GM23338 (cell line): Measurements from ENCODE around the gene SYNRG. TPM values are rescaled to one million over a fixed set of nuclear protein-coding genes. Genes with fewer than 3 reads are reported as not detected.

Experiments
- ATAC-seq: fragments of 200-7000 bp; cut with Tn5 transposase; 3 replicates; pipeline ENCODE4 v1.9.1; 2020
- DNase-seq: peaks from one replicate; pipeline ENCODE4 v3.0.0-alpha.2; 2015; ENCODE audit warnings: low spot score
- H2AFZ ChIP-seq: fragments of 200-600 bp; sonication (generic); 2 replicates; pipeline ENCODE4 v1.8.0; 2016; ENCODE audit warnings: antibody characterized with exemption, mild to moderate bottlenecking, moderate library complexity
- H3F3A ChIP-seq: fragments of 200-600 bp; sonication (generic); replicated peaks from 2 replicates; pipeline ENCODE4 v1.8.0; 2017; ENCODE audit warnings: antibody characterized with exemption, mixed run types, low read depth
- H3K27ac ChIP-seq: fragments of 200-600 bp; sonication (generic); 2 replicates; pipeline ENCODE4 v1.6.1; 2016; ENCODE audit warnings: low read depth
- H3K27me3 ChIP-seq: fragments of 200-600 bp; sonication (generic); 2 replicates; pipeline ENCODE4 v1.8.0; 2016; ENCODE audit warnings: mild to moderate bottlenecking, mixed run types, moderate library complexity; ENCODE audit not compliant: insufficient read depth
- H3K36me3 ChIP-seq: fragments of 200-600 bp; sonication (generic); 2 replicates; pipeline ENCODE4 v1.8.0; 2016; ENCODE audit warnings: mild to moderate bottlenecking; ENCODE audit not compliant: insufficient read depth
- H3K4me1 ChIP-seq: fragments of 200-600 bp; sonication (generic); 2 replicates; pipeline ENCODE4 v1.8.0; 2016; ENCODE audit warnings: mild to moderate bottlenecking, moderate library complexity; ENCODE audit not compliant: insufficient read depth
- H3K4me2 ChIP-seq: fragments of 200-600 bp; sonication (generic); 2 replicates; pipeline ENCODE4 v1.7.1; 2017; ENCODE audit warnings: mixed run types
- H3K4me3 ChIP-seq: fragments of 200-600 bp; sonication (generic); 2 replicates; pipeline ENCODE4 v1.6.1; 2016; ENCODE audit warnings: mixed run types
- H3K79me2 ChIP-seq: fragments of 200-600 bp; sonication (generic); replicated peaks from 2 replicates; pipeline ENCODE4 v1.8.0; 2017; ENCODE audit warnings: mild to moderate bottlenecking; ENCODE audit not compliant: insufficient read depth
- H3K9me2 ChIP-seq: fragments of 200-600 bp; sonication (generic); 2 replicates; pipeline ENCODE4 v1.8.0; 2017; ENCODE audit not compliant: insufficient read depth
- H4K20me1 ChIP-seq: fragments of 200-600 bp; sonication (generic); replicated peaks from 2 replicates; pipeline ENCODE4 v1.8.0; 2017; ENCODE audit warnings: mild to moderate bottlenecking; ENCODE audit not compliant: insufficient read depth
- H3K27ac Mint-ChIP-seq: 2 replicates; pipeline ENCODE4 v1.8.0; 2020; ENCODE audit warnings: inconsistent platforms, mild to moderate bottlenecking, moderate library complexity, mixed read lengths
- H3K27me3 Mint-ChIP-seq: 3 replicates; pipeline ENCODE4 v1.8.0; 2022; ENCODE audit warnings: low read depth, mild to moderate bottlenecking, moderate library complexity, mixed read lengths, inconsistent platforms; ENCODE audit not compliant: insufficient read depth, poor library complexity
- H3K36me3 Mint-ChIP-seq: 3 replicates; pipeline ENCODE4 v1.8.0; 2021; ENCODE audit warnings: low read depth, mild to moderate bottlenecking, inconsistent platforms, moderate library complexity, mixed read lengths
- H3K4me1 Mint-ChIP-seq: 3 replicates; pipeline ENCODE4 v1.8.0; 2020; ENCODE audit warnings: mild to moderate bottlenecking, inconsistent platforms, mixed read lengths
- H3K4me3 Mint-ChIP-seq: 3 replicates; pipeline ENCODE4 v1.8.0; 2021; ENCODE audit warnings: moderate library complexity, mild to moderate bottlenecking, inconsistent platforms, mixed read lengths
- H3K9me3 Mint-ChIP-seq: 3 replicates; pipeline ENCODE4 v1.8.0; 2020; ENCODE audit warnings: moderate library complexity, mild to moderate bottlenecking, inconsistent platforms, mixed read lengths
- CREB1 ChIP-seq: fragments of 250-450 bp; sonication (Bioruptor Pico); IDR thresholded peaks from 2 replicates; pipeline ENCODE4 v1.5.0; 2020; ENCODE audit warnings: low read depth, mild to moderate bottlenecking, moderate library complexity
- EZH2 ChIP-seq: fragments of 200-600 bp; sonication (generic); IDR thresholded peaks from one replicate; pipeline ENCODE4 v1.8.0; 2017; ENCODE audit warnings: antibody characterized with exemption, mild to moderate bottlenecking, low read depth; ENCODE audit not compliant: unreplicated experiment
- EZH2phosphoT487 ChIP-seq: fragments of 200-600 bp; sonication (generic); IDR thresholded peaks from one replicate; pipeline ENCODE4 v1.8.1; 2018; ENCODE audit warnings: antibody characterized with exemption; ENCODE audit not compliant: unreplicated experiment
- JUNB ChIP-seq: IDR thresholded peaks from one replicate; pipeline ENCODE4 v1.6.1; 2016; ENCODE audit warnings: antibody characterized with exemption; ENCODE audit not compliant: unreplicated experiment
- POLR2AphosphoS5 ChIP-seq: IDR thresholded peaks from 2 replicates; pipeline ENCODE4 v1.6.1; 2016; ENCODE audit warnings: antibody characterized with exemption, low read depth
- REST ChIP-seq: IDR thresholded peaks from one replicate; pipeline ENCODE4 v1.6.1; 2018; ENCODE audit warnings: antibody characterized with exemption; ENCODE audit not compliant: unreplicated experiment
- STAT1 ChIP-seq: IDR thresholded peaks from one replicate; pipeline ENCODE4 v1.6.1; 2016; ENCODE audit warnings: antibody characterized with exemption; ENCODE audit not compliant: unreplicated experiment
- ZNF331 ChIP-seq: fragments of 250-450 bp; sonication (Bioruptor Pico); IDR thresholded peaks from 2 replicates; pipeline ENCODE4 v1.5.0; 2020; ENCODE audit warnings: low read depth, mild to moderate bottlenecking, moderate library complexity
- ZNF462 ChIP-seq: fragments of 250-450 bp; sonication (Bioruptor Pico); IDR thresholded peaks from 2 replicates; pipeline ENCODE4 v1.5.0; 2020; ENCODE audit warnings: mild to moderate bottlenecking, moderate library complexity
- polyA plus RNA-seq: library from polyadenylated mRNA; unstranded; fragments of >200 nt; fragmentation: Nextera tagmentation; extraction: Ambion mirVana; gene quantifications from 2 replicates; pipeline ENCODE4 v1.2.1, GENCODE V29; 2016
- total RNA-seq: library from RNA; depleted of rRNA; stranded (reverse); fragments of >200 nt; shearing (Covaris generic); gene quantifications from 2 replicates; pipeline ENCODE4 v1.2.3, GENCODE V29; 2014
- TF ChIP-seq, protein P1 (sequence below), 2 experiments: fragments of 200-600 bp in 1 of 2; sonication (generic) in 1 of 2; conservative IDR thresholded peaks; 2 replicates each; pipeline versions ENCODE4 v1.5.1 to v1.6.1; 2016 to 2017; ENCODE audit warnings: antibody characterized with exemption in 2 of 2, low read depth in 2 of 2, mild to moderate bottlenecking in 2 of 2, moderate library complexity in 1 of 2
- TF ChIP-seq, protein P2 (sequence below): IDR thresholded peaks from 2 replicates; pipeline ENCODE4 v1.6.1; 2016; ENCODE audit warnings: antibody characterized with exemption

The SYNRG gene
- total and polyA plus RNA-seq, 2 experiments from 2014 or later: 18.6 to 22.6 TPM

- peak overlapping the region; percentile 84 for H3K4me2 ChIP-seq
- ATAC-seq (no peak), DNase-seq (no peak)
- peak overlapping the region; percentile 95 for H3K4me3 Mint-ChIP-seq
- no peaks in the 10 kb centered on the region for H3K9me3 Mint-ChIP-seq
- H3K4me3 ChIP-seq: peak overlapping the region; percentile 85
- peaks cover 3% of the 10 kb centered on the region; the same call in 1 of the 3 replicates for H3K36me3 Mint-ChIP-seq
- peaks cover 12% of the 10 kb centered on the region; the same call in 1 of the 2 replicates for H3F3A ChIP-seq
- no peaks in the 10 kb centered on the region for H3K9me2 ChIP-seq
- no peaks in the 10 kb centered on the region for H4K20me1 ChIP-seq
- H3K27me3 Mint-ChIP-seq: no peaks in the 10 kb centered on the region
- H2AFZ ChIP-seq: no peak overlapping the region
- no peaks in the 10 kb centered on the region for H3K27me3 ChIP-seq
- 0 out of 2 replicates have a peak, but pooled peaks cover 3% of the 10 kb centered on the region for H3K36me3 ChIP-seq
- H3K27ac Mint-ChIP-seq: no peak overlapping the region
- TF ChIP-seq, protein P1, sequence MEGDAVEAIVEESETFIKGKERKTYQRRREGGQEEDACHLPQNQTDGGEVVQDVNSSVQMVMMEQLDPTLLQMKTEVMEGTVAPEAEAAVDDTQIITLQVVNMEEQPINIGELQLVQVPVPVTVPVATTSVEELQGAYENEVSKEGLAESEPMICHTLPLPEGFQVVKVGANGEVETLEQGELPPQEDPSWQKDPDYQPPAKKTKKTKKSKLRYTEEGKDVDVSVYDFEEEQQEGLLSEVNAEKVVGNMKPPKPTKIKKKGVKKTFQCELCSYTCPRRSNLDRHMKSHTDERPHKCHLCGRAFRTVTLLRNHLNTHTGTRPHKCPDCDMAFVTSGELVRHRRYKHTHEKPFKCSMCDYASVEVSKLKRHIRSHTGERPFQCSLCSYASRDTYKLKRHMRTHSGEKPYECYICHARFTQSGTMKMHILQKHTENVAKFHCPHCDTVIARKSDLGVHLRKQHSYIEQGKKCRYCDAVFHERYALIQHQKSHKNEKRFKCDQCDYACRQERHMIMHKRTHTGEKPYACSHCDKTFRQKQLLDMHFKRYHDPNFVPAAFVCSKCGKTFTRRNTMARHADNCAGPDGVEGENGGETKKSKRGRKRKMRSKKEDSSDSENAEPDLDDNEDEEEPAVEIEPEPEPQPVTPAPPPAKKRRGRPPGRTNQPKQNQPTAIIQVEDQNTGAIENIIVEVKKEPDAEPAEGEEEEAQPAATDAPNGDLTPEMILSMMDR (conservative IDR thresholded peaks at IDR 0.05; ENCODE audit: low read depth in 2 of 2): no peak
- TF ChIP-seq EZH2 (no peak), JUNB (no peak), POLR2AphosphoS5 (no peak), ZNF462 (CRISPR knock-in tag) (no peak), STAT1 (no peak), ZNF331 (CRISPR knock-in tag) (no peak), EZH2phosphoT487 (no peak), REST (no peak), CREB1 (CRISPR knock-in tag) (no peak)
- TF ChIP-seq, protein P2, sequence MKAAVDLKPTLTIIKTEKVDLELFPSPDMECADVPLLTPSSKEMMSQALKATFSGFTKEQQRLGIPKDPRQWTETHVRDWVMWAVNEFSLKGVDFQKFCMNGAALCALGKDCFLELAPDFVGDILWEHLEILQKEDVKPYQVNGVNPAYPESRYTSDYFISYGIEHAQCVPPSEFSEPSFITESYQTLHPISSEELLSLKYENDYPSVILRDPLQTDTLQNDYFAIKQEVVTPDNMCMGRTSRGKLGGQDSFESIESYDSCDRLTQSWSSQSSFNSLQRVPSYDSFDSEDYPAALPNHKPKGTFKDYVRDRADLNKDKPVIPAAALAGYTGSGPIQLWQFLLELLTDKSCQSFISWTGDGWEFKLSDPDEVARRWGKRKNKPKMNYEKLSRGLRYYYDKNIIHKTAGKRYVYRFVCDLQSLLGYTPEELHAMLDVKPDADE: no peak
- peaks cover 24% of the 10 kb centered on the region for H3K4me1 ChIP-seq
- no peak overlapping the region for H3K27ac ChIP-seq
- peaks cover 12% of the 10 kb centered on the region for H3K4me1 Mint-ChIP-seq
- peaks cover 47% of the 10 kb centered on the region for H3K79me2 ChIP-seq
Measured at GRCh38 chr17:37607637-37608331, 1.4 kb downstream of the SYNRG start.
